Upper lobe of left lung (tissue), 4 donors: ENCODE data around the gene MEIS1.

Experiments
- CTCF ChIP-seq, 6 experiments: fragments of 450-650 bp in 4 of 6; fragments of 200-600 bp in 2 of 6; sonication (generic) in 2 of 6; IDR thresholded peaks; one replicate each; pipeline ENCODE4 v1.5.1; 2016 to 2019; ENCODE audit warnings: antibody characterized with exemption in 6 of 6
- POLR2A ChIP-seq, 4 donors: fragments of 450-650 bp; IDR thresholded peaks; one replicate each; pipeline ENCODE4 v1.5.1; 2016 to 2017; ENCODE audit warnings: antibody characterized with exemption in 4 of 4, mild to moderate bottlenecking in 2 of 4
- POLR2AphosphoS5 ChIP-seq, 2 donors: sonication (generic); formaldehyde crosslinking; IDR thresholded peaks; one replicate each; pipeline ENCODE4 v1.5.1; 2017; ENCODE audit warnings: antibody characterized with exemption in 2 of 2

GRCh38 chr2:66523990-66524389, 89.1 kb downstream of the MEIS1 start:
- TF ChIP-seq CTCF (IDR thresholded peaks at IDR 0.05) (no peak), POLR2A (IDR thresholded peaks at IDR 0.05) (no peak), POLR2AphosphoS5 (IDR thresholded peaks at IDR 0.05) (no peak)
